HepG2 (cell line): Measurements from ENCODE around the gene MAN1C1. TPM values are rescaled to one million over a fixed set of nuclear protein-coding genes. Genes with fewer than 3 reads are reported as not detected.

Source experiments
- ATM ChIP-seq: fragments of 450-650 bp; IDR thresholded peaks from 2 replicates; pipeline ENCODE4 v1.7.1; 2017; ENCODE audit warnings: mild to moderate bottlenecking, borderline replicate concordance
- ETV6 ChIP-seq: sonication (generic); formaldehyde crosslinking; conservative IDR thresholded peaks from 2 replicates; pipeline ENCODE4 v1.4.0; 2020; ENCODE audit warnings: missing genetic modification reagents
- HNRNPK ChIP-seq: fragments of 200-400 bp; formaldehyde crosslinking; IDR thresholded peaks from 2 replicates; pipeline ENCODE4 v1.6.1; 2018; ENCODE audit warnings: low read length, low read depth, moderate library complexity, mild to moderate bottlenecking; ENCODE audit not compliant: poor library complexity, severe bottlenecking
- KDM2A ChIP-seq: sonication (generic); formaldehyde crosslinking; IDR thresholded peaks from 2 replicates; pipeline ENCODE4 v1.4.0; 2020; ENCODE audit warnings: low read depth, missing genetic modification reagents, borderline replicate concordance
- RELA ChIP-seq: sonication (generic); formaldehyde crosslinking; IDR thresholded peaks from 2 replicates; pipeline ENCODE4 v1.4.0; 2020; ENCODE audit warnings: missing genetic modification reagents
- THYN1 ChIP-seq: sonication (generic); formaldehyde crosslinking; IDR thresholded peaks from 2 replicates; pipeline ENCODE4 v1.8.1; 2023; ENCODE audit warnings: low read depth, mild to moderate bottlenecking, moderate library complexity, missing genetic modification reagents, borderline replicate concordance
- ZNF274 ChIP-seq: sonication (generic); formaldehyde crosslinking; IDR thresholded peaks from 2 replicates; pipeline ENCODE4 v1.5.1; 2020; ENCODE audit warnings: mild to moderate bottlenecking, missing genetic modification reagents
- ZNF329 ChIP-seq: sonication (generic); formaldehyde crosslinking; IDR thresholded peaks from 2 replicates; pipeline ENCODE4 v1.9.0; 2021; ENCODE audit warnings: low read depth, mild to moderate bottlenecking, missing genetic modification reagents
- ZNF362 ChIP-seq: sonication (generic); formaldehyde crosslinking; IDR thresholded peaks from 2 replicates; pipeline ENCODE4 v1.4.0; 2020; ENCODE audit warnings: missing genetic modification reagents, mild to moderate bottlenecking, borderline replicate concordance
- ZNF556 ChIP-seq: sonication (generic); formaldehyde crosslinking; IDR thresholded peaks from 2 replicates; pipeline ENCODE4 v1.4.0; 2020; ENCODE audit warnings: mild to moderate bottlenecking, missing genetic modification reagents, borderline replicate concordance
- ZNF598 ChIP-seq: sonication (generic); formaldehyde crosslinking; IDR thresholded peaks from 2 replicates; pipeline ENCODE4 v1.5.1; 2020; ENCODE audit warnings: mild to moderate bottlenecking, missing genetic modification reagents, borderline replicate concordance
- ZNF709 ChIP-seq: sonication (generic); formaldehyde crosslinking; IDR thresholded peaks from 2 replicates; pipeline ENCODE4 v1.5.0; 2020; ENCODE audit warnings: mild to moderate bottlenecking, missing genetic modification reagents
- ZNF746 ChIP-seq: sonication (generic); formaldehyde crosslinking; IDR thresholded peaks from 2 replicates; pipeline ENCODE4 v1.8.0; 2022; ENCODE audit warnings: mild to moderate bottlenecking, missing genetic modification reagents
- polyA plus RNA-seq, 8 experiments: library from polyadenylated mRNA; depleted of rRNA in 3 of 8; stranded (reverse) in 7 of 8; unstranded in 1 of 8; fragments of >200 nt; fragmentation: Illumina TruSeq in 4 of 8; extraction: Trizol in 4 of 8; gene quantifications; 2 replicates each; pipeline versions ENCODE4 v1.2.1 to v1.2.3, GENCODE V29; 2011 to 2016; ENCODE audit warnings: low read depth in 4 of 8, missing spikeins in 1 of 8, mixed read lengths in 1 of 8; ENCODE audit not compliant: insufficient read depth in 1 of 8
- total RNA-seq, 5 experiments: library from RNA; depleted of rRNA; stranded (reverse); fragments of >200 nt; fragmentation: Illumina TruSeq; extraction: Trizol; gene quantifications; 2 replicates each; pipeline ENCODE4 v1.2.3, GENCODE V29; 2016; ENCODE audit warnings: low read depth in 1 of 5
- TF ChIP-seq, protein P1 (sequence below): sonication (generic); formaldehyde crosslinking; IDR thresholded peaks from 2 replicates; pipeline ENCODE4 v1.4.0; 2020; ENCODE audit warnings: mild to moderate bottlenecking, missing genetic modification reagents, borderline replicate concordance
- TF ChIP-seq, protein P2 (sequence below): IDR thresholded peaks from 2 replicates; pipeline ENCODE4 v1.6.1; 2012; ENCODE audit warnings: low read depth, low read length, improper control_type of control experiment
- TF ChIP-seq, protein P3 (sequence below): sonication (generic); formaldehyde crosslinking; IDR thresholded peaks from 2 replicates; pipeline ENCODE4 v1.4.0; 2020; ENCODE audit warnings: low read depth, missing genetic modification reagents

Gene MAN1C1
- total and polyA plus RNA-seq, 2 of the 13 experiments (the other 11 are each of a cell fraction or from before 2014, with no cell fraction given), result 0.18 to 0.49 TPM

GRCh38 chr1:25810341-25811299, 194.0 kb downstream of the MAN1C1 start (continued):
- TF ChIP-seq, protein P1, sequence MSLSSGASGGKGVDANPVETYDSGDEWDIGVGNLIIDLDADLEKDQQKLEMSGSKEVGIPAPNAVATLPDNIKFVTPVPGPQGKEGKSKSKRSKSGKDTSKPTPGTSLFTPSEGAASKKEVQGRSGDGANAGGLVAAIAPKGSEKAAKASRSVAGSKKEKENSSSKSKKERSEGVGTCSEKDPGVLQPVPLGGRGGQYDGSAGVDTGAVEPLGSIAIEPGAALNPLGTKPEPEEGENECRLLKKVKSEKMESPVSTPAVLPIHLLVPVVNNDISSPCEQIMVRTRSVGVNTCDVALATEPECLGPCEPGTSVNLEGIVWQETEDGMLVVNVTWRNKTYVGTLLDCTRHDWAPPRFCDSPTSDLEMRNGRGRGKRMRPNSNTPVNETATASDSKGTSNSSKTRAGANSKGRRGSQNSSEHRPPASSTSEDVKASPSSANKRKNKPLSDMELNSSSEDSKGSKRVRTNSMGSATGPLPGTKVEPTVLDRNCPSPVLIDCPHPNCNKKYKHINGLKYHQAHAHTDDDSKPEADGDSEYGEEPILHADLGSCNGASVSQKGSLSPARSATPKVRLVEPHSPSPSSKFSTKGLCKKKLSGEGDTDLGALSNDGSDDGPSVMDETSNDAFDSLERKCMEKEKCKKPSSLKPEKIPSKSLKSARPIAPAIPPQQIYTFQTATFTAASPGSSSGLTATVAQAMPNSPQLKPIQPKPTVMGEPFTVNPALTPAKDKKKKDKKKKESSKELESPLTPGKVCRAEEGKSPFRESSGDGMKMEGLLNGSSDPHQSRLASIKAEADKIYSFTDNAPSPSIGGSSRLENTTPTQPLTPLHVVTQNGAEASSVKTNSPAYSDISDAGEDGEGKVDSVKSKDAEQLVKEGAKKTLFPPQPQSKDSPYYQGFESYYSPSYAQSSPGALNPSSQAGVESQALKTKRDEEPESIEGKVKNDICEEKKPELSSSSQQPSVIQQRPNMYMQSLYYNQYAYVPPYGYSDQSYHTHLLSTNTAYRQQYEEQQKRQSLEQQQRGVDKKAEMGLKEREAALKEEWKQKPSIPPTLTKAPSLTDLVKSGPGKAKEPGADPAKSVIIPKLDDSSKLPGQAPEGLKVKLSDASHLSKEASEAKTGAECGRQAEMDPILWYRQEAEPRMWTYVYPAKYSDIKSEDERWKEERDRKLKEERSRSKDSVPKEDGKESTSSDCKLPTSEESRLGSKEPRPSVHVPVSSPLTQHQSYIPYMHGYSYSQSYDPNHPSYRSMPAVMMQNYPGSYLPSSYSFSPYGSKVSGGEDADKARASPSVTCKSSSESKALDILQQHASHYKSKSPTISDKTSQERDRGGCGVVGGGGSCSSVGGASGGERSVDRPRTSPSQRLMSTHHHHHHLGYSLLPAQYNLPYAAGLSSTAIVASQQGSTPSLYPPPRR, result no peak
- TF ChIP-seq KDM2A (CRISPR knock-in tag), result peak; percentile 47; the same call in 1 of the 2 replicates
- no peak for TF ChIP-seq HNRNPK
- TF ChIP-seq THYN1, result no peak
- no peak for TF ChIP-seq ZNF329 (CRISPR knock-in tag)
- 0 out of 2 replicates have a peak, but pooled peaks have one; percentile 35 for TF ChIP-seq ZNF598 (CRISPR knock-in tag)
- TF ChIP-seq RELA (CRISPR knock-in tag), result no peak
- TF ChIP-seq ETV6 (CRISPR knock-in tag), result no peak
- no peak for TF ChIP-seq ATM
- no peak for TF ChIP-seq ZNF362
- TF ChIP-seq ZNF556 (CRISPR knock-in tag), result no peak
- TF ChIP-seq, protein P2, sequence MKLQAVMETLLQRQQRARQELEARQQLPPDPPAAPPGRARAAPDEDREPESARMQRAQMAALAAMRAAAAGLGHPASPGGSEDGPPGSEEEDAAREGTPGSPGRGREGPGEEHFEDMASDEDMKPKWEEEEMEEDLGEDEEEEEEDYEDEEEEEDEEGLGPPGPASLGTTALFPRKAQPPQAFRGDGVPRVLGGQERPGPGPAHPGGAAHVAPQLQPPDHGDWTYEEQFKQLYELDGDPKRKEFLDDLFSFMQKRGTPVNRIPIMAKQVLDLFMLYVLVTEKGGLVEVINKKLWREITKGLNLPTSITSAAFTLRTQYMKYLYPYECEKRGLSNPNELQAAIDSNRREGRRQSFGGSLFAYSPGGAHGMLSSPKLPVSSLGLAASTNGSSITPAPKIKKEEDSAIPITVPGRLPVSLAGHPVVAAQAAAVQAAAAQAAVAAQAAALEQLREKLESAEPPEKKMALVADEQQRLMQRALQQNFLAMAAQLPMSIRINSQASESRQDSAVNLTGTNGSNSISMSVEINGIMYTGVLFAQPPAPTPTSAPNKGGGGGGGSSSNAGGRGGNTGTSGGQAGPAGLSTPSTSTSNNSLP, result no peak
- TF ChIP-seq, protein P3, sequence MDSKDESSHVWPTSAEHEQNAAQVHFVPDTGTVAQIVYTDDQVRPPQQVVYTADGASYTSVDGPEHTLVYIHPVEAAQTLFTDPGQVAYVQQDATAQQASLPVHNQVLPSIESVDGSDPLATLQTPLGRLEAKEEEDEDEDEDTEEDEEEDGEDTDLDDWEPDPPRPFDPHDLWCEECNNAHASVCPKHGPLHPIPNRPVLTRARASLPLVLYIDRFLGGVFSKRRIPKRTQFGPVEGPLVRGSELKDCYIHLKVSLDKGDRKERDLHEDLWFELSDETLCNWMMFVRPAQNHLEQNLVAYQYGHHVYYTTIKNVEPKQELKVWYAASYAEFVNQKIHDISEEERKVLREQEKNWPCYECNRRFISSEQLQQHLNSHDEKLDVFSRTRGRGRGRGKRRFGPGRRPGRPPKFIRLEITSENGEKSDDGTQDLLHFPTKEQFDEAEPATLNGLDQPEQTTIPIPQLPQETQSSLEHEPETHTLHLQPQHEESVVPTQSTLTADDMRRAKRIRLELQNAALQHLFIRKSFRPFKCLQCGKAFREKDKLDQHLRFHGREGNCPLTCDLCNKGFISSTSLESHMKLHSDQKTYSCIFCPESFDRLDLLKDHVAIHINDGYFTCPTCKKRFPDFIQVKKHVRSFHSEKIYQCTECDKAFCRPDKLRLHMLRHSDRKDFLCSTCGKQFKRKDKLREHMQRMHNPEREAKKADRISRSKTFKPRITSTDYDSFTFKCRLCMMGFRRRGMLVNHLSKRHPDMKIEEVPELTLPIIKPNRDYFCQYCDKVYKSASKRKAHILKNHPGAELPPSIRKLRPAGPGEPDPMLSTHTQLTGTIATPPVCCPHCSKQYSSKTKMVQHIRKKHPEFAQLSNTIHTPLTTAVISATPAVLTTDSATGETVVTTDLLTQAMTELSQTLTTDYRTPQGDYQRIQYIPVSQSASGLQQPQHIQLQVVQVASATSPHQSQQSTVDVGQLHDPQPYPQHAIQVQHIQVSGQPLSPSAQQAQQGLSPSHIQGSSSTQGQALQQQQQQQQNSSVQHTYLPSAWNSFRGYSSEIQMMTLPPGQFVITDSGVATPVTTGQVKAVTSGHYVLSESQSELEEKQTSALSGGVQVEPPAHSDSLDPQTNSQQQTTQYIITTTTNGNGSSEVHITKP (CRISPR knock-in tag), result no peak
- TF ChIP-seq ZNF746 (CRISPR knock-in tag), result no peak
- TF ChIP-seq ZNF274 (CRISPR knock-in tag), result 0 out of 2 replicates have a peak, but pooled peaks have one; percentile 45
- TF ChIP-seq ZNF709 (CRISPR knock-in tag), result peak; percentile 62; the same call in 1 of the 2 replicates
